Activated T-cell treated with anti-CD3 and anti-CD28 coated beads for 1 hour (primary cell): Measurements from ENCODE around the gene PRKCH.

Experiments
- DNase-seq: peaks from one replicate; pipeline ENCODE4 v3.0.0-alpha.2; 2020; ENCODE audit warnings: low read depth

Gene PRKCH

DNA sequence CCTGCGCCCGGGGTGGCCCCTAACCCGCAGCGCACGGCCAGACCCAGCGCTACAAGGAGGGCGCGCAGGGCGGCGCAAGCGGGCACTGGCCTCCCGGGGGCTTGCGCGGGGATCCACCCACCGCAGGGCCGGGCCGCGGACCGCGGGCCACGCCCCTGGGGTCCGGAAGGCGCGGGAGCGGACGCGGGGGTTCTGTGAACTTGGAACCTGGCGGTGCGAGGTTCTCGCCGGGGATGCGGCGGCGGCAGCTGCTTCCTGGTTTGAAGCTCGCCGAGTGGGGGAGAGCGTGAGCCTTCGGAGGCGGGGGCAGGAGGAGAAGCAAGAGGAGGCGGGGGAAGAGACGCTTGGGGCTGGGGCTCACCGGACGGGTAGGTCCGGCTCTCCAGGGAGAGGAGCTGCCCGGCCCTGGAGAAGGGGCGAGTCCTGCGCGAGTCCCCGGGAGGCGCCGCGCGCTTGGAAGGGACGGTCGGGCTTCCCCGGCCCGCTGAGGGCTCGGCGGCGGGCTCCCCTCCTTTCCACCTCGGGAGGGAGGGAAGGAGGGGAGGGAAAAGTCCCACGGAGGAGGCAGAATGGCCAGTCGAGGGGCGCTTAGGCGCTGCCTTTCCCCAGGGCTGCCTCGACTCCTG, at the start of gene PRKCH:
Gene PRKCH, plus strand, starts transcription at position 195 of the 626 bp plus-strand sequence. CDS start 523 bp downstream, outside the sequence.
- DNase-seq: peak; percentile 78

DNA sequence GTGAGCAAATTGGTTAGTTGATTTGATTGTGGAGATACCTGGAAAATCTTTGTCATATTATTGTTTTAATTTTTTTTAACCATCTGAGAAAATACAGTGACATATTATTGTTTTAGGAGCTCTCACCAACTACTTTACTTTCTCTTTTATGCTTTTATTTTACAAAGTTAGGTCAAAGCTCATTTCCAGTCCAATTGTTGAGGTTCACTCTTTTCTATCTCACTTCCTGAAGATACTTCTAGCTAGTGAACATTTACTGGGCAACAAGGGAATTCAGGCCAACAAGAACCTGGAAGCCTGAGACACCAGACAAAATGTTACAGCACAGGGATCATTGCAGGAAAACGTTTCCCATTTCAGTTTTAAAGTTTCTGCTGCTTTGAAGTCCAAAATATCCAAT, 44.1 kb upstream of the PRKCH start:
- no peak for DNase-seq

GRCh38 chr14:61277784-61278183, 43.6 kb upstream of the PRKCH start:
- no peak for DNase-seq

GRCh38 chr14:61279082-61279481, 42.3 kb upstream of the PRKCH start:
- DNase-seq: no peak

DNA sequence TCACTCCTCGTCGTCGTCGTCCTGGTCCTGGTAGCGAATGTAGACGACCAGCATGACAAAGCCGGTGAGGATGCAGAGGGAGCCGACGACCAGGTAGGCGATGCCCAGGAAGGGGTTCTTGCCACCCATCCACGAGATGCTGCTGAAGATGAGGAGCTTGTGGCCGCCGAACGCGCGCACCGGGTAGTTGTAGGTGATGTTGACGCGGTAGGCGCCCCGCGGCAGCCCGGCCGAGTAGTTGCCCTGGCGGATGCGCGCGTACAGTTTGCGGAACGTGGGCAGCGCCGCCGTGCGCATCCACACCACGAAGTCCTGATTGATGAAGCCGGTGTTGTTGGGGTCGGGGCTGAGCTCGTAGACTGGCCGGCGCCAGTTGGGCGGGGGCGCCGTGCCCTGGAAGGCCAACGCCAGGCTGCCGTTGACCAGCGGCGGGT, 41.3 kb upstream of the PRKCH start:
- peak; percentile 21 for DNase-seq

- DNase-seq: peak; percentile 80
Measured at GRCh38 chr14:61280526-61281185, 40.7 kb upstream of the PRKCH start.

DNA sequence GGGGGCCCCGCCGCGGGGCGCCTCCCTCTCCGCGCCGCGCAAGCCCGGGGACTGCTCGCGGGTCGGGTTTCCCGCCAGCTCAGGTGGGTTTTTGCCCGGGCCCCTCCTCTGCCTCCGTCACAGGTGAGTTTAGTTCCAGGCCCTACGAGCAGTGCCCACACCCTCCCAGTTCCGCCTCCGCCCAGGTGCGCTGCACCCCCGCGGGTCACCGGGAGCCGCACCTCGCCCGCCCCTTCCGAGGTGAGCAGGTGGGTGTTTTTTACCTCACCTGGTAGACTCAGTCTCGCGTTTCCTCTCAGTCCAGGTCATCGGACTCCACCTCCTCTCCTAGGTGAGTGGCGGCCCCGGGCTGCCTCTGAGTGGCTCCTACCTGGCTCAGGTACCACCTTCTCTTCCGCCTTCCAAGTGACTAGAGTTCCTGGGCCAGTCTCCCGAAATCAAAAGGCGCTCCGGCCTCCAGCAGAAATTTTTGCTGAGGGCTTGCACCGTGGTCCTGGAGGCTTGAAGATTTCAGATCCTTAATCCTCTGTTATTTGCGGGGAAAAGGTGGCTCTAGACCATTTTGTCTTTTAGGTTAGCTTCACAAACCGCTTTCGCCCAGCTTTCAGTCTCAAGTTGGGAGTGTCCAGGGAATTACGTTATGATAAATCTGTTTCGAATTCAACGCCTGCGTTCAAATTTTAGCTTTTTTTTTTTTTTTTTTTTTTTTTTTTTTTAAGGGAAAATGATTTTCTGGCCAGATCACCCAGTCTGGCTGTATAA, 40.0 kb upstream of the PRKCH start, which contains the start of gene TMEM30B:
Gene TMEM30B, minus strand, starts transcription at position 153 of the 762 bp plus-strand sequence. CDS start 191 bp downstream, outside the sequence.
- peak; percentile 20 for DNase-seq

- no peak for DNase-seq
Measured at GRCh38 chr14:61281948-61282275, 39.5 kb upstream of the PRKCH start.

DNA sequence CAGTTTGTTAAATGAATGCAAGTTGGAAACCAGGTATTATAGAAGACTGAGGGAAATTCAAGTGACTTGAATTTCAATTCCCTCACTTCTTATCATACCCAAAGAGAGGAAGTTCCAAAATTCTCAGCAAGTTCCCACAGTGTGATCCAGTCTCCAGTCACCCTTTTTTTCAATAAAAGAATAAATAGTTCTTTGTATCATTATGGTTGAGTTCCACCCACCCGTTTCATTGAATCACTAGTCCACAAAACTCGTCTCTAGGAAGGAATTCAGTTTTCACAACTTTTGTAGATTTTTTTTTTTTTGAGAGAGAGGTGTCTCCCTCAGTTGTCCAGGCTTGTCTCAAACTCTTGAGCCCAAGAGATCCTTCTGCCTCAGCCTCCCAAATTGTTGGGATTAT, 38.6 kb upstream of the PRKCH start:
- DNase-seq: no peak

- no peak for DNase-seq
Measured at GRCh38 chr14:61284001-61284400, 37.4 kb upstream of the PRKCH start.

GRCh38 chr14:61285364-61285763, 36.0 kb upstream of the PRKCH start:
- DNase-seq: no peak

GRCh38 chr14:61287196-61287595, 34.2 kb upstream of the PRKCH start:
- DNase-seq: no peak

GRCh38 chr14:61288228-61288627, 33.2 kb upstream of the PRKCH start:
- DNase-seq: no peak

GRCh38 chr14:61288720-61289119, 32.7 kb upstream of the PRKCH start:
- DNase-seq: no peak

- no peak for DNase-seq
Measured at GRCh38 chr14:61290701-61291100, 30.7 kb upstream of the PRKCH start.

DNA sequence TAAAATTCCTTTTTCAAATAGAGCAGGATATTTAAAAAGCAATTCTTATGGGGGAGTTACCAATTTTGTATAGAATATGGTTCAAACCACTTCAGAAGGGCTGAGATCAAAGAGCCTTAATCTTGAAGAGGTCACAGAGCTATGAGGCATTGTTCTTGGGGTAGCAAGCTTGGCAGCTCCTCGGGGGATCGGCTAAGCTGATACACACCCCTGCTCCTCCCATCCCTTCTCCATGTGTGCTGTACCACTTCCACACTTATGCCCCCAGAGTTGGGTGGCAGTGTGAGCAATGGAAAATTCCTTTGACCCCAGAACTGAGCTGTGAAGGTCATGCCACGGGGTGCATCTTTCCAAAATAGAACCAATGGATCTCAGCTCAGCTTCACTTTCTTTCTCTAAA, 25.2 kb upstream of the PRKCH start:
- no peak for DNase-seq

DNA sequence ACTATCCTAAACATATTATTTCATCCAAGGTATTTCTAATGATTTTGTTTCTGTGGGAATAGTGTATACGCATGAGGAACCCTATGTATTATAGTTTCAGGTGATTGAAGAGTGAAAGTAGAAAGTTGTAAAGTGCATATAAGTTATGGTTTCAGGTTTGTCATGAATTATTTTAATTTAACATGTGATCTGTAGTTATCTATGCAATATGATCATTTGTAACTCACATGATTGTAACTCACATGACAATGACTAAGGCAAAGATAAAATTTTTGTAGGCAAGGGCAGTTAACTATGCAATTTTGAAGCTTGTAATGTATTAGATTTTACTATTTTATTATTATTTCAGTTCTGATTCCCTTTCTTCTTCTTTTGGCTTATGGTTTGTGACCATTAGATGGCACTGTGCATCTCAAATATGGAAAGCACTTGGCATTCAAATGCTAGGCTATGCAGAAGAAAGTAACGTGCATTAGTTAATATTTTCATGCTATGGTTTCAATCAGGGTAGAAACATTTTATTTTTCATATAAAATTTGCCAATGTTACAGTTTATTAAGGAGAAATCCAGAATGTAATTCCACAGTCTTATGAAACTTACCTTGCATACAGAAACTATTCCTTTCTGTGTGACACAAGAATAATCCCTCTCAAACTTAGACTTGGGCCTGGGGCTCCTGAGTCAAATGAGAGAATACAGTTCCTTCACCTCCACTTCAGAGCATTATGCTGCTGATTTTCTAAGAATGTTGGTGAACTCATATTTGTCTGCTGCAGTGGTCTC, 24.5 kb upstream of the PRKCH start:
- DNase-seq: no peak

DNA sequence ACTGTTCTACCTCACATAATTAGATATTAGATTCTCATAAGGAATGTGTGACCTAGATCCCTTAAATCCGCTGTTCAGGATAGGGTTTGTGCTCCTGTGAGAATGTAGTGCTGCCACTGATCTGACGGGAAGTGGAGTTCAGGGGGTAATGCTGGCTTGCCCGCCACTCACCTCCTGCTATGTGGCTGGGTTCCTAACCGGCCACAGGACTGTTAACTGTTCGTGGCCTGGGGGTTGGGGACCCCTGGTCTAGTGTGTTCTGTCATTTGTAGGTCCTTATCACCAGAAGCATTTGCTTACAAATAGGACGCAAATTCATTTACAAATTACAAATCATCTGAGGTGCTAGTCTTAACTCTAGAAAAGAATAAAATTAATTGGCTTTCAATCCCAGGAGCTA, 23.8 kb upstream of the PRKCH start:
- DNase-seq: no peak

DNA sequence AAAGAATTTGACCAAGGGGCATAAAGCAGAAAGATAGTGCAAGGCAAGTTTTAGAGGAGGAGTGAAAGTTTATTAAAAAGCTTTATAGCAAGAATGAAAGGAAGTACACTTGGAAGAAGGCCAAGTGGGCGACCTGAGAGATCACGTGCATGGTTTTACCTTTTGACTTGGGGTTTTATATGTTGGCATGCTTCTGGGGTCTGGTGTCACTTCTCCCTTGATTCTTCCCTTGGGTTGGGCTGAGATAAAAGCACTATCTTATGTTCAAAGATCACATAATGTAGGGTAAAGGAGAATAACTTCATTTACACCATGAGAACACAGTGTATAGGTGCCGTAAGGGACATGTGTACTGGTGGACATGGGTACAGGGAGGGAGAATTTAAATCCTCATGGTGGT, 22.6 kb upstream of the PRKCH start:
- DNase-seq: no peak

GRCh38 chr14:61300209-61300608, 21.2 kb upstream of the PRKCH start:
- DNase-seq: no peak

- no peak for DNase-seq
Measured at GRCh38 chr14:61300754-61301153, 20.6 kb upstream of the PRKCH start.

DNA sequence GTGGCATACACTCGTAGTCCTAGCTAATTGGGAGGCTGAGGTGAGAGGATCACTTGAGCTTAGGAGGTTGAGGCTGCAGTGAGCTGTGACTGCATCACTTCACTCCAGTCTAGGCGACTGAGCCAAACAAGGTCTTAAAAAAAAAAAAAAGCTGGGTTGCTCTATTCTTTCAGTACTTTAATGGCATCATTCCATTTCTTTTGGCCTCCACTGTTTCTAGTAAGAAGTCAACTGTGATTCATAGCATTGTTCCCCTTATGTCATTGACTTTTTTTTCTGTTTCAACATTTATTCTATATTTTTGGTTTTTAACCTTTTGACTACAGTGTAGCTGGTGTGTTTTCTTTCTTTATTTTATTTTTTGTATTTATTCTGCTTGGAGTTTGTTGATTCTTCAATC, 16.7 kb upstream of the PRKCH start:
- DNase-seq: no peak
